Ascending aorta (tissue), 2 donors: ENCODE measurements around the gene MBTD1. TPM values are rescaled to one million over a fixed set of nuclear protein-coding genes. Genes with fewer than 3 reads are reported as not detected.

Experiments
- DNase-seq, 2 donors: peaks; one replicate each; pipeline ENCODE4 v3.0.0-alpha.2; 2019; ENCODE audit warnings: low spot score in 2 of 2
- H3K27ac ChIP-seq, 2 donors: fragments of 200-600 bp; sonication (generic); one replicate each; pipeline ENCODE4 v1.5.1; 2016 to 2017; ENCODE audit warnings: mild to moderate bottlenecking in 1 of 2
- H3K27me3 ChIP-seq: fragments of 200-600 bp; sonication (generic); one replicate; pipeline ENCODE4 v1.5.1; 2017
- H3K36me3 ChIP-seq, 2 donors: fragments of 200-600 bp; sonication (generic); one replicate each; pipeline ENCODE4 v1.5.1; 2016
- H3K4me1 ChIP-seq, 2 donors: fragments of 200-600 bp; sonication (generic); one replicate each; pipeline ENCODE4 v1.5.1; 2016 to 2017; ENCODE audit warnings: mild to moderate bottlenecking in 1 of 2
- H3K4me3 ChIP-seq, 2 donors: fragments of 200-600 bp; sonication (generic); one replicate each; pipeline ENCODE4 v1.5.1; 2016 to 2017; ENCODE audit warnings: mild to moderate bottlenecking in 1 of 2
- H3K9me3 ChIP-seq, 2 donors: fragments of 200-600 bp; sonication (generic); one replicate each; pipeline ENCODE4 v1.5.1; 2016
- intact Hi-C: fragments of 100-400 bp; cut with DNase I; formaldehyde crosslinking; loops from one replicate; pipeline ENCODE4 v1.15.1; 2023
- total RNA-seq: library from RNA; depleted of rRNA; stranded (reverse); fragments of >200 nt; gene quantifications from one replicate; pipeline ENCODE4 v1.1.0, GENCODE V29; 2016
- TF ChIP-seq, protein P1 (sequence below), 3 experiments: fragments of 200-600 bp in 2 of 3; fragments of 450-650 bp in 1 of 3; sonication (generic) in 2 of 3; IDR thresholded peaks; one replicate each; pipeline ENCODE4 v1.5.1; 2016 to 2019; ENCODE audit warnings: antibody characterized with exemption in 3 of 3, mild to moderate bottlenecking in 1 of 3, moderate library complexity in 1 of 3

Gene MBTD1
- total RNA-seq, 1 donor from 2014 or later = 3.6 TPM

DNA sequence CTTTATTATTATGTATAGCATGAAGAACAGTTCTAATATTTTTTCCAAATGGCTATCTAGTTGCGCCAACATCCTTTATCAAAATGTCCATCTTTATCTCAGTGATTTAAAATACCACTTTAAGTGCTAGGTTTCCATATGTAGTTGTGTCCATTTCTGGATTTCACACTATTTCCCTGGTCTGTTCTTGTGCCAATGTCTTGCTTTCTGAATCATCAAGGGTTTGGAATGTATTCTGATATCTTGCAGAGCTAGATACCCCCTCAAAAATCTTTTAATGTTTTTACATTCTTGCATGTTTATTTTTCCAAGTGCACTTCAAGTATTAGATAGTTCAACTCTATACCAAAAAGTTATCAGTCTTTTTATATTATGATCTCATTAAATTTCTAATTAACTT, 14.3 kb downstream of the MBTD1 start:
- H3K4me3 ChIP-seq = no peak overlapping the region
- intact Hi-C loops = no loop called here
- no peaks in the 10 kb centered on the region for H3K27me3 ChIP-seq
- H3K9me3 ChIP-seq = no peaks in the 10 kb centered on the region
- TF ChIP-seq, protein P1, sequence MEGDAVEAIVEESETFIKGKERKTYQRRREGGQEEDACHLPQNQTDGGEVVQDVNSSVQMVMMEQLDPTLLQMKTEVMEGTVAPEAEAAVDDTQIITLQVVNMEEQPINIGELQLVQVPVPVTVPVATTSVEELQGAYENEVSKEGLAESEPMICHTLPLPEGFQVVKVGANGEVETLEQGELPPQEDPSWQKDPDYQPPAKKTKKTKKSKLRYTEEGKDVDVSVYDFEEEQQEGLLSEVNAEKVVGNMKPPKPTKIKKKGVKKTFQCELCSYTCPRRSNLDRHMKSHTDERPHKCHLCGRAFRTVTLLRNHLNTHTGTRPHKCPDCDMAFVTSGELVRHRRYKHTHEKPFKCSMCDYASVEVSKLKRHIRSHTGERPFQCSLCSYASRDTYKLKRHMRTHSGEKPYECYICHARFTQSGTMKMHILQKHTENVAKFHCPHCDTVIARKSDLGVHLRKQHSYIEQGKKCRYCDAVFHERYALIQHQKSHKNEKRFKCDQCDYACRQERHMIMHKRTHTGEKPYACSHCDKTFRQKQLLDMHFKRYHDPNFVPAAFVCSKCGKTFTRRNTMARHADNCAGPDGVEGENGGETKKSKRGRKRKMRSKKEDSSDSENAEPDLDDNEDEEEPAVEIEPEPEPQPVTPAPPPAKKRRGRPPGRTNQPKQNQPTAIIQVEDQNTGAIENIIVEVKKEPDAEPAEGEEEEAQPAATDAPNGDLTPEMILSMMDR (IDR thresholded peaks at IDR 0.05) = no peak
- no peak for DNase-seq
- H3K36me3 ChIP-seq = no peaks in the 10 kb centered on the region
- no peak overlapping the region for H3K27ac ChIP-seq
- no peaks in the 10 kb centered on the region for H3K4me1 ChIP-seq

DNA sequence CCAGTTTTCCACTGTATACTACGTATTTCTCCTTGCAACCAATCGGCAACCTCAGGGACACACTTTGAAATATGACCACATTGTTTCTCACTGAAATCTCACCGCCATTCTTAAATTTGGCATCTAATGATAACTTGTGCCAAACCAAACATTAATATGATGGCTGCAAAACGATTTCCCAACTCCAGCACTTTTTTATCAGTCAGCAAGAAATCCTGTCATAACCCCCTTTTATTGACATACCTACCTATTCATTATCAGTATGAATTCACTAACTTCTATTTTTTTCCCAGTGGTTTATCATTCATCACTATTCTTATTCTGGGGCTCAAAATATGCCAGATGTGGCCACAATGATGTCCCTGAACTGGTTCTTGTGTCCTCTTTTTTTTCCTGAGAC, 15.8 kb downstream of the MBTD1 start:
- H3K4me1 ChIP-seq = no peaks in the 10 kb centered on the region
- no peaks in the 10 kb centered on the region for H3K36me3 ChIP-seq
- no peak overlapping the region for H3K27ac ChIP-seq
- DNase-seq = no peak
- intact Hi-C loops = no loop called here
- TF ChIP-seq, protein P1 (IDR thresholded peaks at IDR 0.05) = no peak
- no peaks in the 10 kb centered on the region for H3K27me3 ChIP-seq
- H3K4me3 ChIP-seq = no peak overlapping the region
- no peaks in the 10 kb centered on the region for H3K9me3 ChIP-seq

DNA sequence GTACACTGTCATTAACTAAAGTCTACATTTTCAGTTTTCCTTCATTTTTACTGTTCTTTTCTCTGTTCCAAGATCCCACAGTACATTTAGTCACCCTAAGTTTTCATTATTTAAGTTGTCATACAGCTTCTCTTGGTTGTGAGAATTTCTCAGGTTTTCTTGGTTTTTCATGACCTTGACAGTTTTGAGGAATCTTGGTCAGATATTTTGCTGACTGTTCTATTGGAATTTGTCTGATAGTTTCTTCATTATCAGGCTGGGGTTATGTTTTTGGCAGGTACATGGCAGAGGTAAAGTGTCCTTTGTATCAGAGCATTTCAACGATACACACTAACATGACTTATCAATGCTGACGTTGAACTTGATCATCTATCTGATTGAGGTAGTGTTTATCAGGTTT, 19.6 kb downstream of the MBTD1 start:
- Histone ChIP-seq H3K27me3 (no peaks in the 10 kb centered on the region), H3K9me3 (peaks cover 0 to 5% of the 10 kb centered on the region in 2 donors), H3K4me1 (no peaks in the 10 kb centered on the region), H3K4me3 (no peak overlapping the region), H3K27ac (no peak overlapping the region), H3K36me3 (peaks cover 0 to 3% of the 10 kb centered on the region in 2 donors)
- TF ChIP-seq, protein P1 (IDR thresholded peaks at IDR 0.05) = no peak
- intact Hi-C loops = no loop called here
- DNase-seq = no peak

DNA sequence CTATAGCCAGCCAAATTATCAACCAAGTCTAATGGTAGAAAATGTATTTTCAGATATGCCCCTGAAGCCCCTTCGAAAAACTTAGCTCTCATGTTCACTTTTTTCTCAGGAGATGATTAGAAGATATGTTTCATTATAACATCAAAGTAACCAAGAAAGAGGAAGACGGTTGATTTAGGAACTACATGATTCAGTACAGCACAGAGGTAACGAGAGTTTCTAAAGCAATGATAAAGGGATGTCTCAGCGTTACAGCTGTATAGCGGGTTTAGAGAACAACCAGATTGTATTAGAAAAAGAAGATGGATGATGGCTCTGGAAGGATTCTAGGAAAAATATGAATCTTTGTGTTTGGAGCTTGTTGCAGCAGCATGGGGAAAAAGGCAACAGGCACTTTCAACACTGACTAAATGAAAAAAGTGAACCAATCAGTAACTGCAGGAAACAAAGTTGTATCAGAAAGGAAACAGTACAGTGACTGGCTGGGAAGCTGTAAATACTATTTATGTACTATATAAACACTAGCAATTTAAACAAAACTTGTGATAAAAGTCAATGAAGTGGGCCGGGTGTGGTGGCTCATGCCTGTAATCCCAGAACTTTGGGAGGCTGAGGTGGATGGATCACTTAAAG, 21.5 kb downstream of the MBTD1 start:
- Histone ChIP-seq H3K4me1 (no peaks in the 10 kb centered on the region), H3K9me3 (peaks cover 0 to 5% of the 10 kb centered on the region in 2 donors), H3K36me3 (peaks cover 0 to 3% of the 10 kb centered on the region in 2 donors), H3K27me3 (no peaks in the 10 kb centered on the region), H3K4me3 (no peak overlapping the region), H3K27ac (no peak overlapping the region)
- intact Hi-C loops = no loop called here
- DNase-seq = no peak
- TF ChIP-seq, protein P1 (IDR thresholded peaks at IDR 0.05) = no peak

DNA sequence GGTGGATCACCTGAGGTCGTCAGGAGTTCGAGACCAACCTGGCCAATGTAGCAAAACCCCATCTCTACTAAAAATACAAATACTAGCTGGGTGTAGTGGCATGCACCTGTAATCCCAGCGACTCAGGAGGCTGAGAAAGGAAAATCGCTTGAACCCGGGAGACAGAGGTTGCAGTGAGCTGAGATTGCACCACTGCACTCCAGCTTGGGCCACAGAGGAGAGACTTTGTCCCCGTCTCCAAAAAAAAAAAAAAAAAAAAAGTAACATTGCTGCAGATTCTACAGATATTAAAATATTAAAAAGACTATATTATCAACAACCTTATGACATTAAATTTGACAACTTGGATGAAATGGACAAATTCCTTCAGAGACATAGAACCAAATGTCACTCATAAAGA, 25.7 kb downstream of the MBTD1 start:
- peaks cover 0 to 3% of the 10 kb centered on the region in 2 donors for H3K36me3 ChIP-seq
- intact Hi-C loops = no loop called here
- TF ChIP-seq, protein P1 (IDR thresholded peaks at IDR 0.05) = no peak
- no peaks in the 10 kb centered on the region for H3K27me3 ChIP-seq
- no peak for DNase-seq
- H3K27ac ChIP-seq = no peak overlapping the region
- H3K4me3 ChIP-seq = no peak overlapping the region
- H3K9me3 ChIP-seq = peaks cover 0 to 5% of the 10 kb centered on the region in 2 donors
- no peaks in the 10 kb centered on the region for H3K4me1 ChIP-seq

DNA sequence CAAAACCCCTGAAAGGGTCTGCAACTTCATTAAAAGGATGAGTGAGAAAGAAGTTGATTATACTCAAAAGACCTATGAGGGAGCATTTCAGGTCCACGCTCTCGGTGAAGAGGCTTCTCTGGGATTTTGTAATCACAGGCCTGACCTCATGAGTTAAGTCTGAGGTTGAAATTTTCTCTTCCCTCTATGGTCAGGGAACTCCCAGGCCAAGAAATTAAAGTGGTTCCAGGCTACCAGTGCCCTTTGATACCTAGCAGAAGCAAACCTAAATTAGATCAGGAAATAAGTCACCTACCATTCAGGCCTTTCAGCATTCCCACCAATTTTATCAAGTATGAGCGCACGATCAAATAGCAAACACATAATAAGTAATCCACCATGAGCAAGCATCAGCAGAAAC, 27.9 kb downstream of the MBTD1 start:
- TF ChIP-seq, protein P1 (IDR thresholded peaks at IDR 0.05) = no peak
- H3K27me3 ChIP-seq = no peaks in the 10 kb centered on the region

More for the DNA sequence above, 27.9 kb downstream of the MBTD1 start:
- Histone ChIP-seq H3K4me1 (no peaks in the 10 kb centered on the region), H3K9me3 (peaks cover 0 to 5% of the 10 kb centered on the region in 2 donors), H3K36me3 (peaks cover 0 to 3% of the 10 kb centered on the region in 2 donors), H3K27ac (no peak overlapping the region), H3K4me3 (no peak overlapping the region)
- no peak for DNase-seq
- intact Hi-C loops = no loop called here
